Prostate gland (tissue), 2 donors: ENCODE measurements around the gene CRYGN. TPM values are rescaled to one million over a fixed set of nuclear protein-coding genes. Genes with fewer than 3 reads are reported as not detected.

Source experiments
- DNase-seq: peaks from one replicate; pipeline ENCODE4 v3.0.0-alpha.2; 2019; ENCODE audit warnings: low spot score
- H3K27ac ChIP-seq, 2 donors: fragments of 200-600 bp; sonication (generic); 2 replicates each; pipeline ENCODE4 v1.5.1; 2017 to 2019
- H3K27me3 ChIP-seq: fragments of 200-600 bp; sonication (generic); replicated peaks from 2 replicates; pipeline ENCODE4 v1.5.1; 2019; ENCODE audit not compliant: insufficient read depth
- H3K36me3 ChIP-seq, 2 donors: fragments of 200-600 bp; sonication (generic); 1 replicate in 1 of 2; 2 replicates in 1 of 2; pipeline versions ENCODE4 v1.5.1 to v1.8.1; 2017 to 2019
- H3K4me1 ChIP-seq: fragments of 200-600 bp; sonication (generic); replicated peaks from 2 replicates; pipeline ENCODE4 v1.5.1; 2019
- H3K4me3 ChIP-seq, 2 donors: fragments of 200-600 bp; sonication (generic); 2 replicates each; pipeline ENCODE4 v1.5.1; 2017 to 2019
- H3K9me3 ChIP-seq: fragments of 200-600 bp; sonication (generic); 2 replicates; pipeline ENCODE4 v1.5.1; 2017
- CTCF ChIP-seq, 4 experiments: fragments of 200-600 bp in 2 of 4; fragments of 450-650 bp in 2 of 4; sonication (generic) in 2 of 4; IDR thresholded peaks; 1 replicate in 3 of 4; 2 replicates in 1 of 4; pipeline ENCODE4 v1.5.1; 2016 to 2019; ENCODE audit warnings: antibody characterized with exemption in 4 of 4, mild to moderate bottlenecking in 2 of 4, moderate library complexity in 2 of 4
- POLR2A ChIP-seq: fragments of 450-650 bp; IDR thresholded peaks from one replicate; pipeline ENCODE4 v1.6.1; 2016; ENCODE audit warnings: antibody characterized with exemption, mild to moderate bottlenecking
- POLR2AphosphoS5 ChIP-seq: sonication (generic); formaldehyde crosslinking; IDR thresholded peaks from one replicate; pipeline ENCODE4 v1.6.1; 2017; ENCODE audit warnings: antibody characterized with exemption
- WGBS: methylation state at CpG from one replicate; pipeline ENCODE4 v1.1.5; 2018; 5-methylcytosine and 5-hydroxymethylcytosine counted together
- intact Hi-C: fragments of 100-400 bp; cut with DNase I; formaldehyde crosslinking; loops from one replicate; pipeline ENCODE4 v1.14.2; 2022
- total RNA-seq, 2 donors: library from RNA; depleted of rRNA; stranded (reverse); fragments of >200 nt; gene quantifications; one replicate each; pipeline ENCODE4 v1.1.0, GENCODE V29; 2016

The CRYGN gene
- total RNA-seq, 2 donors from 2014 or later, result not detected

GRCh38 chr7:151486074-151486473 is 46.1 kb upstream of the CRYGN start:
- WGBS, result 95% methylated on average over 3 of the region's 3 CpGs
- no peak for TF ChIP-seq POLR2A
- TF ChIP-seq CTCF (IDR thresholded peaks at IDR 0.05), result no peak
- TF ChIP-seq POLR2AphosphoS5, result no peak
- H3K4me3 ChIP-seq, result no peak overlapping the region
- H3K27ac ChIP-seq, result no peak overlapping the region
- intact Hi-C loops, result no loop called here
- H3K4me1 ChIP-seq, result no peaks in the 10 kb centered on the region
- no peaks in the 10 kb centered on the region for H3K9me3 ChIP-seq
- no peaks in the 10 kb centered on the region for H3K36me3 ChIP-seq
- no peaks in the 10 kb centered on the region for H3K27me3 ChIP-seq
- DNase-seq, result no peak

- H3K27me3 ChIP-seq, result no peaks in the 10 kb centered on the region
- H3K4me1 ChIP-seq, result no peaks in the 10 kb centered on the region
- DNase-seq, result no peak
- H3K9me3 ChIP-seq, result no peaks in the 10 kb centered on the region
- H3K4me3 ChIP-seq, result no peak overlapping the region
- no peak overlapping the region for H3K27ac ChIP-seq
- TF ChIP-seq CTCF (IDR thresholded peaks at IDR 0.05) (no peak), POLR2AphosphoS5 (no peak), POLR2A (no peak)
- intact Hi-C loops, result no loop called here
- 45% methylated on average over 7 of the region's 7 CpGs for WGBS
- H3K36me3 ChIP-seq, result no peaks in the 10 kb centered on the region
Observed at GRCh38 chr7:151484971-151485707, 45.2 kb upstream of the CRYGN start.

- no peak for DNase-seq
- intact Hi-C loops, result no loop called here
Observed at GRCh38 chr7:151483711-151483983, 43.7 kb upstream of the CRYGN start.

GRCh38 chr7:151482883-151483710 is 43.2 kb upstream of the CRYGN start:
- no peak for DNase-seq
- Histone ChIP-seq H3K36me3 (no peaks in the 10 kb centered on the region), H3K4me3 (no peak overlapping the region), H3K27ac (no peak overlapping the region), H3K27me3 (no peaks in the 10 kb centered on the region), H3K4me1 (no peaks in the 10 kb centered on the region), H3K9me3 (no peaks in the 10 kb centered on the region)
- intact Hi-C loops, result no loop called here
- 92% methylated on average over 8 of the region's 8 CpGs for WGBS
- TF ChIP-seq POLR2AphosphoS5, result no peak
- TF ChIP-seq POLR2A, result no peak
- no peak for TF ChIP-seq CTCF (IDR thresholded peaks at IDR 0.05)

More at GRCh38 chr7:151483711-151483983, 43.7 kb upstream of the CRYGN start:
- H3K4me1 ChIP-seq, result no peaks in the 10 kb centered on the region
- no peaks in the 10 kb centered on the region for H3K27me3 ChIP-seq
- H3K4me3 ChIP-seq, result no peak overlapping the region
- 80% methylated on average over 1 of the region's 1 CpG for WGBS
- no peaks in the 10 kb centered on the region for H3K36me3 ChIP-seq
- no peaks in the 10 kb centered on the region for H3K9me3 ChIP-seq
- H3K27ac ChIP-seq, result no peak overlapping the region
- TF ChIP-seq CTCF (IDR thresholded peaks at IDR 0.05), result no peak
- no peak for TF ChIP-seq POLR2A
- no peak for TF ChIP-seq POLR2AphosphoS5
